ENCODE data around the gene SPAG7.
"Not testable (repeated sequence)": the region's sequence is repeated elsewhere in the genome, so short reads cannot be mapped to it uniquely, and the experiment has no call there.

SPAG7 gene

GRCh38 chr17:4935650-4936049, 32.0 kb downstream of the SPAG7 start:
- no peak for DNase-seq

GRCh38 chr17:4934173-4934979, 33.2 kb downstream of the SPAG7 start:
- peak in 1 of 2 experiments; percentile 29 for DNase-seq

- no peak for DNase-seq
Measured at GRCh38 chr17:4933646-4934045, 34.0 kb downstream of the SPAG7 start.

GRCh38 chr17:4932756-4933155, 34.9 kb downstream of the SPAG7 start:
- no peak for DNase-seq

GRCh38 chr17:4931963-4932362, 35.7 kb downstream of the SPAG7 start, which contains the start of gene GP1BA:
Gene GP1BA, plus strand, starts transcription at chr17:4932277. Its CDS starts 328 bp downstream, at chr17:4932605.
- no peak for DNase-seq

- no peak for DNase-seq
Measured at GRCh38 chr17:4928881-4929280, 38.7 kb downstream of the SPAG7 start.

- peak in 1 of 2 experiments; percentile 22 for DNase-seq
Measured at GRCh38 chr17:4926577-4927335, 40.9 kb downstream of the SPAG7 start.

GRCh38 chr17:4921320-4921719, 46.3 kb downstream of the SPAG7 start:
- no peak for DNase-seq

- no peak for DNase-seq
Measured at GRCh38 chr17:4920351-4921048, 47.1 kb downstream of the SPAG7 start.

GRCh38 chr17:4919511-4920047, 48.0 kb downstream of the SPAG7 start:
- no peak for DNase-seq

- not testable (repeated sequence) for DNase-seq
Measured at GRCh38 chr17:4914551-4914950, 53.1 kb downstream of the SPAG7 start.

GRCh38 chr17:4913994-4914393, 53.6 kb downstream of the SPAG7 start:
- no peak for DNase-seq
